ENCODE results near the gene SMARCD3.
A peak's percentile ranks its signal among the peaks of the same experiment; 100 is the strongest.

SMARCD3 gene

GRCh38 chr7:151232091-151232916 lies 16.2 kb downstream of the SMARCD3 start, which contains the start of gene CHPF2:
Gene CHPF2 (plus strand): TSS chr7:151232483. CDS start chr7:151234012, 1,529 bp downstream.
- H3K4me1 ChIP-seq (ENCODE audit: control insufficient read depth in 5 of 5, insufficient read depth in 5 of 5, low read length in 5 of 5) = peaks cover 7 to 36% (median 31%) of the 10 kb centered on the region in 5 donors
- H3K9ac ChIP-seq (ENCODE audit: low read length in 5 of 5) = peak within 1 kb of the TSS; percentile 44 to 91 (median 69)
- peak within 1 kb of the TSS; percentile 61 for H3K27ac ChIP-seq (ENCODE audit: low read depth, low read length)

GRCh38 chr7:151231080-151231479 lies 17.4 kb downstream of the SMARCD3 start:
- Histone ChIP-seq H3K9ac (ENCODE audit: low read length in 5 of 5) (no peak overlapping the region), H3K9me3 (ENCODE audit: control insufficient read depth in 5 of 5, low read length in 5 of 5) (no peaks in the 10 kb centered on the region), H3K4me1 (ENCODE audit: control insufficient read depth in 5 of 5, insufficient read depth in 5 of 5, low read length in 5 of 5) (peaks cover 14 to 44% (median 38%) of the 10 kb centered on the region in 5 donors), H3K27ac (ENCODE audit: low read depth, low read length) (no peak overlapping the region), H3K27me3 (ENCODE audit: control insufficient read depth in 5 of 5, insufficient read depth in 4 of 5, low read length in 5 of 5) (peaks cover 0 to 3% (median 0%) of the 10 kb centered on the region in 5 donors), H3K36me3 (ENCODE audit: control insufficient read depth in 5 of 5, insufficient read depth in 5 of 5, low read length in 5 of 5) (peaks cover 0 to 13% (median 11%) of the 10 kb centered on the region in 5 donors), H3K4me3 (ENCODE audit: low read depth in 1 of 5, low read length in 5 of 5) (no peak overlapping the region)

More at GRCh38 chr7:151232091-151232916, 16.2 kb downstream of the SMARCD3 start, which contains the start of gene CHPF2:
- Histone ChIP-seq H3K4me3 (ENCODE audit: low read depth in 1 of 5, low read length in 5 of 5) (peak within 1 kb of the TSS; percentile 81 to 90 (median 87)), H3K9me3 (ENCODE audit: control insufficient read depth in 5 of 5, low read length in 5 of 5) (no peaks in the 10 kb centered on the region), H3K36me3 (ENCODE audit: control insufficient read depth in 5 of 5, insufficient read depth in 5 of 5, low read length in 5 of 5) (peaks cover 4 to 26% (median 21%) of the 10 kb centered on the region in 5 donors), H3K27me3 (ENCODE audit: control insufficient read depth in 5 of 5, insufficient read depth in 4 of 5, low read length in 5 of 5) (no peaks in the 10 kb centered on the region)

- Histone ChIP-seq H3K36me3 (ENCODE audit: control insufficient read depth in 5 of 5, insufficient read depth in 5 of 5, low read length in 5 of 5) (peaks cover 3 to 10% (median 7%) of the 10 kb centered on the region in 5 donors), H3K4me1 (ENCODE audit: control insufficient read depth in 5 of 5, insufficient read depth in 5 of 5, low read length in 5 of 5) (peaks cover 16 to 50% (median 45%) of the 10 kb centered on the region in 5 donors), H3K4me3 (ENCODE audit: low read depth in 1 of 5, low read length in 5 of 5) (no peak overlapping the region), H3K27ac (ENCODE audit: low read depth, low read length) (no peak overlapping the region), H3K9me3 (ENCODE audit: control insufficient read depth in 5 of 5, low read length in 5 of 5) (no peaks in the 10 kb centered on the region), H3K27me3 (ENCODE audit: control insufficient read depth in 5 of 5, insufficient read depth in 4 of 5, low read length in 5 of 5) (peaks cover 0 to 3% (median 0%) of the 10 kb centered on the region in 5 donors), H3K9ac (ENCODE audit: low read length in 5 of 5) (no peak overlapping the region)
Measured at GRCh38 chr7:151229249-151229648, 19.2 kb downstream of the SMARCD3 start.

GRCh38 chr7:151228024-151228866 lies 20.2 kb downstream of the SMARCD3 start:
- H3K27me3 ChIP-seq (ENCODE audit: control insufficient read depth in 5 of 5, insufficient read depth in 4 of 5, low read length in 5 of 5) = peaks cover 0 to 3% (median 0%) of the 10 kb centered on the region in 5 donors
- H3K9ac ChIP-seq (ENCODE audit: low read length in 5 of 5) = peak overlapping the region in 4 of 5 donors; percentile 59 to 89 (median 77)
- peaks cover 3 to 20% (median 17%) of the 10 kb centered on the region in 5 donors for H3K36me3 ChIP-seq (ENCODE audit: control insufficient read depth in 5 of 5, insufficient read depth in 5 of 5, low read length in 5 of 5)
- no peaks in the 10 kb centered on the region for H3K9me3 ChIP-seq (ENCODE audit: control insufficient read depth in 5 of 5, low read length in 5 of 5)
- H3K27ac ChIP-seq (ENCODE audit: low read depth, low read length) = peak overlapping the region; percentile 59
- H3K4me1 ChIP-seq (ENCODE audit: control insufficient read depth in 5 of 5, insufficient read depth in 5 of 5, low read length in 5 of 5) = peaks cover 13 to 40% (median 36%) of the 10 kb centered on the region in 5 donors
- peak overlapping the region; percentile 74 to 97 (median 86) for H3K4me3 ChIP-seq (ENCODE audit: low read depth in 1 of 5, low read length in 5 of 5)

GRCh38 chr7:151226875-151227782 lies 21.4 kb downstream of the SMARCD3 start, which contains the start of gene ABCF2:
Gene ABCF2 (minus strand): TSS chr7:151227205. CDS start chr7:151226458, 747 bp downstream.
- Histone ChIP-seq H3K36me3 (ENCODE audit: control insufficient read depth in 5 of 5, insufficient read depth in 5 of 5, low read length in 5 of 5) (peaks cover 11 to 31% (median 28%) of the 10 kb centered on the region in 5 donors), H3K4me1 (ENCODE audit: control insufficient read depth in 5 of 5, insufficient read depth in 5 of 5, low read length in 5 of 5) (peaks cover 11 to 30% (median 27%) of the 10 kb centered on the region in 5 donors), H3K9me3 (ENCODE audit: control insufficient read depth in 5 of 5, low read length in 5 of 5) (no peaks in the 10 kb centered on the region), H3K9ac (ENCODE audit: low read length in 5 of 5) (peak within 1 kb of the TSS; percentile 78 to 94 (median 89)), H3K27ac (ENCODE audit: low read depth, low read length) (peak within 1 kb of the TSS; percentile 59), H3K27me3 (ENCODE audit: control insufficient read depth in 5 of 5, insufficient read depth in 4 of 5, low read length in 5 of 5) (peaks cover 0 to 3% (median 0%) of the 10 kb centered on the region in 5 donors), H3K4me3 (ENCODE audit: low read depth in 1 of 5, low read length in 5 of 5) (peak within 1 kb of the TSS; percentile 74 to 97 (median 86))

- peak overlapping the region; percentile 59 for H3K27ac ChIP-seq (ENCODE audit: low read depth, low read length)
- H3K27me3 ChIP-seq (ENCODE audit: control insufficient read depth in 5 of 5, insufficient read depth in 4 of 5, low read length in 5 of 5) = peaks cover 0 to 3% (median 0%) of the 10 kb centered on the region in 5 donors
- H3K4me3 ChIP-seq (ENCODE audit: low read depth in 1 of 5, low read length in 5 of 5) = peak overlapping the region; percentile 74 to 94 (median 86)
- H3K9ac ChIP-seq (ENCODE audit: low read length in 5 of 5) = peak overlapping the region; percentile 78 to 94 (median 87)
- H3K36me3 ChIP-seq (ENCODE audit: control insufficient read depth in 5 of 5, insufficient read depth in 5 of 5, low read length in 5 of 5) = peaks cover 17 to 36% (median 33%) of the 10 kb centered on the region in 5 donors
- H3K4me1 ChIP-seq (ENCODE audit: control insufficient read depth in 5 of 5, insufficient read depth in 5 of 5, low read length in 5 of 5) = peaks cover 10 to 24% (median 22%) of the 10 kb centered on the region in 5 donors
- no peaks in the 10 kb centered on the region for H3K9me3 ChIP-seq (ENCODE audit: control insufficient read depth in 5 of 5, low read length in 5 of 5)
Measured at GRCh38 chr7:151226560-151226874, 22.0 kb downstream of the SMARCD3 start.

- peak overlapping the region; percentile 59 for H3K27ac ChIP-seq (ENCODE audit: low read depth, low read length)
- peak overlapping the region; percentile 78 to 94 (median 87) for H3K9ac ChIP-seq (ENCODE audit: low read length in 5 of 5)
- peak overlapping the region; percentile 74 to 94 (median 86) for H3K4me3 ChIP-seq (ENCODE audit: low read depth in 1 of 5, low read length in 5 of 5)
- H3K9me3 ChIP-seq (ENCODE audit: control insufficient read depth in 5 of 5, low read length in 5 of 5) = no peaks in the 10 kb centered on the region
- peaks cover 10 to 23% (median 22%) of the 10 kb centered on the region in 5 donors for H3K4me1 ChIP-seq (ENCODE audit: control insufficient read depth in 5 of 5, insufficient read depth in 5 of 5, low read length in 5 of 5)
- peaks cover 19 to 38% (median 36%) of the 10 kb centered on the region in 5 donors for H3K36me3 ChIP-seq (ENCODE audit: control insufficient read depth in 5 of 5, insufficient read depth in 5 of 5, low read length in 5 of 5)
- peaks cover 0 to 3% (median 0%) of the 10 kb centered on the region in 5 donors for H3K27me3 ChIP-seq (ENCODE audit: control insufficient read depth in 5 of 5, insufficient read depth in 4 of 5, low read length in 5 of 5)
Measured at GRCh38 chr7:151225948-151226510, 22.5 kb downstream of the SMARCD3 start.

- Histone ChIP-seq H3K4me1 (ENCODE audit: control insufficient read depth in 5 of 5, insufficient read depth in 5 of 5, low read length in 5 of 5) (peaks cover 10 to 23% (median 22%) of the 10 kb centered on the region in 5 donors), H3K9ac (ENCODE audit: low read length in 5 of 5) (no peak overlapping the region), H3K27ac (ENCODE audit: low read depth, low read length) (no peak overlapping the region), H3K36me3 (ENCODE audit: control insufficient read depth in 5 of 5, insufficient read depth in 5 of 5, low read length in 5 of 5) (peaks cover 19 to 60% (median 56%) of the 10 kb centered on the region in 5 donors), H3K9me3 (ENCODE audit: control insufficient read depth in 5 of 5, low read length in 5 of 5) (no peaks in the 10 kb centered on the region), H3K4me3 (ENCODE audit: low read depth in 1 of 5, low read length in 5 of 5) (no peak overlapping the region), H3K27me3 (ENCODE audit: control insufficient read depth in 5 of 5, insufficient read depth in 4 of 5, low read length in 5 of 5) (peaks cover 0 to 3% (median 0%) of the 10 kb centered on the region in 5 donors)
Measured at GRCh38 chr7:151223728-151224127, 24.8 kb downstream of the SMARCD3 start.
